NCI-H2107 treated with DMSO at 0.1 percent for 48 hours (cell line): ENCODE results near the gene SCLY.

ENCODE experiments used
- DNase-seq: peaks from one replicate; lab custom pipeline; 2025; ENCODE audit not compliant: unreplicated experiment; lab: John Stamatoyannopoulos, UW

The SCLY gene

DNA sequence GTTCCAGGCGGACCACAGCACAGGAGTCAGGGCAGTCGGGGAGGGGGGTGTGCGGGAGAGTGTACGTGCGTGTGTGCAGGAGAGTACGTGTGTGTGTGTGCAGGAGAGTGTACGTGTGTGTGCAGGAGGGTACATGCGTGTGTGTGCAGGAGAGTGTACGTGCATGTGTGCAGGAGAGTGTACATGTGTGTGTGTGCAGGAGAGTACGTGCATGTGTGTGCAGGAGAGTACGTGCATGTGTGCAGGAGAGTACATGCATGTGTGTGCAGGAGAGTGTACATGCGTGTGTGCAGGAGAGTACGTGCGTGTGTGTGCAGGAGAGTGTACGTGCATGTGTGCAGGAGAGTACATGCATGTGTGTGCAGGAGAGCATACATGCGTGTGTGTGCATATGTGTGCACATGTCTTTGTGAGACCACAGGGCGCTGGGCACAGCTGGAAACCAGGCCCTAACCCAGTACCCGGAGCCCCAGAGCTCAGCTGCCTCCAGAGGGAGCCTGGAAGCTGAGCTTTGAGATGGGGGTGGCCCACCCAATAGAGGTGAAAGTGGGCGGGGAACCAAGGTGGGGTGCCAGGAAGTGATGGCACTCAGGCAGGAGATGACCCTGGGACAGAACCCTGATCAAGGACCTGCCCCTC is 63.8 kb downstream of the SCLY start:
- no peak for DNase-seq

DNA sequence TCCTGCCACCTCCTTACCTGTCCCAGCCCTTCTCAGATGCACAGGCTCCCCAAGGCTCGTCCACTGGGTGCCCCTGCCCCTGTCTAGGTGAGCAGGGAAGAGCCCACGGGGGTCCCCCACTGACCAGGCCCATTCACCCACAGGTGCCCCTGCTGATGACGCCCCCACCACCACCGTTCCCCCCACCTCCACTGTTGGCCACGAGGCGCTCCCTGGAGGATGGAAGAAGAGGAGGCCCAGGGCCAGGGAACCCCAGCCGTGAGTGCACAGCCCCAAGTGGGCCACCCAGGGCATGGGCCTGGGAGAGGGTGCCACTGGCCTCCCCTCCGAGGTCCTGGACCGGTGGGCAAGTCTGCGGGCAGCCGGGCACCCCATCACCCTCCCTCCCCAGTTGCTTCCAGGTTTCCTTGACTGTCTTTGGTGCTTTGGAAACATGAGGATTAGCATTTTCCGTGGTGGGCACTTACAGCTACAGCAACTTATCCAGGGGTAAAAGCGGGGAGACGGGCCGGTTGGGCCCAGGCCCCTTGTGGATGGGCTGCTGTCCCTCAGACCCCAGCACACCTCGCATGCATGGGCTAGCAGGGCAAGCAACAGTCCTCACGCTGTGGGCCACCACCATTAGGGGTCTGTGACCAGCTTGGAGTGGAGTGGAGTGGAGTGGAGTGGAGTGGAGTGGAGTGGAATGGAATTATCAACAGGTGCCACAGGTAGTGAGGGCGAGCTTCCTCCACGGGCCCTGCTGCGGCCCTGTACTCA is 64.5 kb downstream of the SCLY start:
- no peak for DNase-seq

DNA sequence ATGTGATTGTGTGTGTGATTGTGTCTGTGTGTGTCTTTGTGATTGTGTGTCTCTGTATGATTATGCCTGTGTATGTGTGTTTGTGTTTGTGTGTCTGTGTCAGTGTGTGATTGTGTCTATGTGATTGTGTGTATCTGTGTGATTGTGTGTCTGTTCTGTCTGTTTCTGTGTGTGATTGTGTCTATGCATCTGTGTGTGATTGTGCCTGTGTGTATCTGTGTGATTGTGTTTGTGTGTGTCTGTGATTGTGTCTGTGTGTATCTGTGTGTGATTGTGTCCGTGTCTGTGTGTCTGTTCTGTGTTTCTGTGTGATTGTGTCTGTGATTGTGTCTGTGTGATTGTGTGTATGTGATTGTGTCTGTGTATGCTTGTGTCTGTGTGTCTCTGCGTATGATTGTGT is 65.5 kb downstream of the SCLY start:
- DNase-seq, result no peak

DNA sequence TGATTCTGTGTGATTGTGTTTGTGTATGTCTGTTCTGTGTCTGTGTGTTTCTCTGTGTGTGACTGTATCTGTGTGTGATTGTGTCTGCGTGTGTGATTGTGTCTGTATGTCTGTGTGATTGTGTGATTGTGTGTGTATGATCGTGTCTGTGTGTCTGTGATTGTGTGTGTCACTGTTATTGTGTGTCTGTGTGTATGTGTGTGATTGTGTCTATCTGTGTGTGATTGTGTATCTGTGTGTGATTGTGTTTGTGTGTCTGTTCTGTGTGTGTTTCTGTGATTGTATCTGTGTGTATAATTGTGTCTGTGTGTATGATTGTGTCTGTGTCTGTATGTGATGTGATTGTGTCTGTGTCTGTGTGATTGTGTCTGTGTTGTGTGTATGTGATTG is 66.0 kb downstream of the SCLY start:
- DNase-seq, result no peak

DNA sequence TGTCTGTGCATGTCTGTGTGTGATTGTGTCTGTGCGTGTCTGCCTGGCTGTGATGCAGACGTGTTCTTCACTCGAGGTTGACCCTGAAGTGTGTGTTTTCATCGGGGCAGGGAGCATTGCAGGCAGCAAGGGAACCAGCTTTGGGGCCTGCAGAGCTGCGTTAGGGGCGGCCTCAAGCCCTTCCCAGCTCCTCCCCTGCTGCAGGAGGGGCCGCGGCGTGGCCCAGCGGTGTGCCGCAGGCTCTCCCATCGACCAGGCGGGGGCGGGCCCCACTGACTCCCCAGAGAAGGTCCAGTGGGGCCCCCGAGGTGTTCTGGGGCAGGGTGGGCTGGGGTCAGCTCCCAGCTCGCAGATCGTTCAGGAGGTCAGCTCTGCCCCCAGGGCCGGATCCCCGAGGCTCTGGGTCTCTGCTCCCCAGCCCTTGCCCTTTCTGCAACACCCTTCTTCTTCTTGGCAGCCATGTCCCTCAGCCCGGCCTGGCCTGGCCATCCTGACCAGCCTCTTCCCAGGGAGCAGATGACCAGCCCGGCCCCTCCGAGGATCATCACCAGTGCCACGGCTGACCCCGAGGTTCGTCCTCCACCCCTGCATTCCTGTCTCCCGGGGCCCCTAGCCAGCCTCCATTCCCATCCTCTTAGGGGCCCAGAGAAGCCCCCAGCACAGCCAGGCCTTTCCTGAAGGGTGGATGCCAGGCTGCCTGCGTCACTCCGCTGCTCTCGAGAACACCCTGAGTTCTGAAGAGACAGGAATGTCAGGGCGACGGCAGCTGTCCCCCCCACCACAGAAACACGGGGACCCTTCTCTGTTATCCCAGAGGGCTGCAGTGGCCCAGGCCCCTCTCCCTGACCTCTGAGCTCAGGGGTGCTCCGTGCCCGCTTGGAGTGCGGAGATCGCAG is 66.6 kb downstream of the SCLY start:
- no peak for DNase-seq

DNA sequence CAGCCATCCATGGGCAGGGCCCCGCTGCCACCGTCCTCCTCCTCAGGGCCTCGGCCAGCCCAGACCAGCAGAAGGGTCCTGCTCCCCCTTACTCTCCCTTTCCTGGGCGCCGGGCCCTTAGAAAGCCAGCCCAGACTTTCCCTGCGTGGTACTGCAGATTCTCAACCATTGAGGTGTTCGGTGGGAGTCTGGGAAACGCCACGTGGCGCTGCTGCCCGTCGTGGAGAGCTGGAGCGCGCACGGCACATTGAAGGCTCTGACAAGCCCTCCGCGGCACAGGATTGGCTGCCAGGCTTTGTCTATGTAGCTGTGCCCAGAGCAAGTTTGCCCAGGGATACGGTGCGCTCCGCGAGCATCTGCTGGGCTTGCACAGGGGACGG is 67.2 kb downstream of the SCLY start:
- no peak for DNase-seq

DNA sequence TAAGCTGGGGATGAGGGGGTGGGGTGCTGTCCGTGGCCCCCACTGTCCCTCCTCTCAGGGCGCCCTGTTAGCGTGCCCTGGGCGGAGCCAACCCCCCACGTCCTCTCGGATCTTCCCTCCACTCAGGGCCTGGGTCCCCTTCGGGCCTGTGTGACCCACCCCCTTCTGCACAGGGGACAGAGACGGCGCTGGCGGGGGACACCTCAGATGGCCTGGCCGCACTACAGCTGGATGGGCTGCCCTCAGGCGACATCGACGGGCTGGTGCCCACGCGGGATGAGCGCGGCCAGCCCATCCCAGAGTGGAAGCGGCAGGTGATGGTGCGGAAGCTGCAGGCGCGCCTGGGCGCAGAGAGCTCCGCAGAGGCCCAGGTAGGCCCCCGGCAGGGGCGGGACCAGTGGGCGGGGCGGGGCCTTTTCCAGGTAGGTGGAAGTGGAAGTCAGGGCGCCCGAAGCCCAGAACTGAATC is 67.8 kb downstream of the SCLY start:
- no peak for DNase-seq

DNA sequence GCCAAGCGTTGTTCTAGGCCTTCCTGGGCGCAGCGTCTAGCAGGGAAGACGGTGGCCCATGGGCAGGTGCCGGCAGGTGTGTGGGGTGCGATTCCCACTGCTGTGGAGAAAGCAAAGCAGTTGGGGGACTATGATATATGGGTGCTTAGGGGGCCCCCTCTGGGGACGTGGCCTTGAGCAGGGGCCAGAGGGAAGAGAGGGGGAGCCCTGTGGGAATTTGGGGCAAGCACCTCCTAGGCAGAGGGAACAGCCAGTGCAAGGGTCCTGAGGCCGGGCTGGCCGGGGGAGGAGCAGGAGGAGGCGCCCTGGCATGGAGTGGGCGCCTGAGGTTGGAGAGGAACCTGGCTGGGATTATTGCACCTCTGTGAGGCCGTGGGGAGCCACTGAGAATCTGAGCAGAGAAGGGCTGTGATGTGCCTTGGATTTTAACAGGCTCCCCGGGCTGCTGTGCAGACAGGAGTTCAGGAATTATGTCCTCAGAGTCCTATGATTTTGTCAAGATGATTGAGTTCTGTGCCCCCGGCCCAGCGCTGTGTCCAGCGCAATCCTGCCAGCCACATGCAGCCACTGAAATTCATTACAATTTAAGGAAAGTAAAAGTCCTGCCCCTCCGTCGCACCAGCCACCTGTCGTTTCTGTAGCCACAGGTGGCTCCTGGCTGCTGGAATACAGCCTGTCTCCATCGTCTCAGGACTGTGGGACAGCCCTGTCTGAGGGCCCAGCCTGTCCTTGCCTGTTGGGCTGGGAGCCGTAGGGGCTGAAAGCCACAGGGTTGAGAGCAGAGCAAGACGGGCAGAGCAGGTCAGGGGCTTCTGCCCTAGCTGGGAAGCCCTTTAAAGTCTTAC is 68.6 kb downstream of the SCLY start:
- no peak for DNase-seq

DNA sequence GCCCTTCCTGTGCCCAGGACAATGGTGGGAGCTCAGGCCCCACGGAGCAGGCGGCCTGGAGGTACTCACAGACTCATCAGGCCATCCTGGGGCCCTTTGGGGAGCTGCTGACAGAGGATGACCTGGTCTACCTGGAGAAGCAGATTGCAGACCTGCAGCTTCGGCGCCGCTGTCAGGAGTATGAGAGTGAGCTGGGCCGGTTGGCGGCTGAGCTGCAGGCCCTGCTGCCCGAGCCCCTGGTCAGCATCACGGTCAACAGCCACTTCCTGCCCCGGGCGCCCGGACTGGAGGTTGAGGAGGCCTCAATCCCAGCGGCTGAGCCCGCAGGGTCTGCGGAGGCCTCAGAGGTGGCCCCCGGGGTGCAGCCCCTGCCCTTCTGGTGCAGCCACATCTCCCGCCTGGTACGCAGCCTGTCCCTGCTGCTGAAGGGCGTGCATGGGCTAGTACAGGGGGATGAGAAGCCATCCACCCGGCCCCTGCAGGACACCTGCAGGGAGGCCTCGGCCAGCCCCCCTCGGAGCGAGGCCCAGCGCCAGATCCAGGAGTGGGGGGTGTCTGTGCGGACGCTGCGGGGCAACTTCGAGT is 69.4 kb downstream of the SCLY start:
- no peak for DNase-seq

DNA sequence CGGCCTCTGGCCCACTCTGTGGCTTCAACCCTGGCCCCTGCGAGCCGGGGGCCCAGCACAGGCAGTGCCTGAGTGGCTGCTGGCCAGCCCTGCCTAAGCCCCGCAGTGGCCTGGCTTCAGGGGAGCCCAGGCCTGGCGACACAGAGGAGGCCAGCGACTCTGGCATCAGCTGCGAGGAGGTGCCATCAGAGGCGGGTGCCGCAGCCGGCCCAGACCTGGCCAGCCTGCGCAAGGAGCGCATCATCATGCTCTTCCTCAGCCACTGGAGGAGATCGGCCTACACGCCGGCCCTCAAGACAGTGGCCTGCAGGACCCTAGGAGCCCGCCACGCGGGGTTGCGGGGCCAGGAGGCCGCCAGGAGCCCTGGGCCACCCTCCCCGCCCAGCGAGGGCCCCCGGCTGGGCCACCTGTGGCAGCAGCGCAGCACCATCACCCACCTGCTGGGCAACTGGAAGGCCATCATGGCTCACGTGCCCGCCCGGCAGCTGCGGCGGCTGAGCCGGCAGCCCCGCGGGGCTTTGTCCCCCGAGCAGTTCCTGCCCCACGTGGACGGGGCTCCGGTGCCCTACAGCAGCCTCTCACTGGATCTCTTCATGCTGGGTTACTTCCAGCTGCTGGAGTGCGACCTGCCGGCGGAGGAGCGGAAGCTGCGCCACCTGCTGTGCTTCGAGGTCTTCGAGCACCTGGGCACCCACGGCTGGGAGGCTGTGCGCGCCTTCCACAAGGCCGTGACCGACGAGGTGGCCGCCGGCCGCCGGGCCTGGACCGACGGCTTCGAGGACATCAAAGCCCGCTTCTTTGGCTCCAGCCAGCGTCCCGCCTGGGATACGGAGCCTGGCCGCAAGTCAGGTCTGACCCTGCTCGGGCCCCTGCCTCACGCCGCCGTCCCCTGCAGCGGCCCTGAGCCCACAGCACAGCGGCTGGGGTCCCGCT is 70.2 kb downstream of the SCLY start:
- DNase-seq, result no peak

DNA sequence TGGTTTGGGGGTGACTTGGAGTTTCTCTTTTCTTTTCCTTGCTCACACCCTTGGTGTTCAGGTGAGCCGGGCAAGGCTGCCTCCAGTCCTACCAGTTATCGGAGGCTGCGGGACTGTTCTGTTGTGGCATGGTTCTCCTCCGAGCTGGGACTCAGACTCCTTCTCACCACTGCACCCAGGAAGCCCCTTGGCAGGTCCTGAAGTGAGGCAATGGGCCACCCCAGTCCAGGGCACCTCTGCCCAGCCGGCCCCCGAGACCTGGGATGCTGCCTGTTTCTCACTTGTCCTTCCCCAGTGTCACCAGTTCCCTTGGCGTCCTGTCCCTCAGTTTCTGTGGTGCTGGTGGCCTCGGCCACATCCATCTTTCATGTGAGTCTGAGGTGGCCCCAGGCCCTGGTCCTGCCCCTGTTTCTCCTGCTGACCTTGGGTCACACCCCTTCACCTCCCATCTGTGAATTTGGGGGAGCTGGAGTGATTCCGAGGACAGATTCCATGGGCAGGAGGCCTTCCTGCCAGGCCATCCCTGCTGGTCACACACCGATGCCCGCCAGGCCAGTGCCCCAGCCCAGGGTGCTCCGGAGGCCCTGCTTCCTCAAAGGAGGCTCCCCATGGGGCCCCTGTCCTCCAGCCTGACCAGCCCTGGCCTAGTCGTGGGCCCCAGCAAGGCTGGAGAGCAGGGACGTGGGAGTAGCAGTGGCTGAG is 71.1 kb downstream of the SCLY start:
- no peak for DNase-seq

DNA sequence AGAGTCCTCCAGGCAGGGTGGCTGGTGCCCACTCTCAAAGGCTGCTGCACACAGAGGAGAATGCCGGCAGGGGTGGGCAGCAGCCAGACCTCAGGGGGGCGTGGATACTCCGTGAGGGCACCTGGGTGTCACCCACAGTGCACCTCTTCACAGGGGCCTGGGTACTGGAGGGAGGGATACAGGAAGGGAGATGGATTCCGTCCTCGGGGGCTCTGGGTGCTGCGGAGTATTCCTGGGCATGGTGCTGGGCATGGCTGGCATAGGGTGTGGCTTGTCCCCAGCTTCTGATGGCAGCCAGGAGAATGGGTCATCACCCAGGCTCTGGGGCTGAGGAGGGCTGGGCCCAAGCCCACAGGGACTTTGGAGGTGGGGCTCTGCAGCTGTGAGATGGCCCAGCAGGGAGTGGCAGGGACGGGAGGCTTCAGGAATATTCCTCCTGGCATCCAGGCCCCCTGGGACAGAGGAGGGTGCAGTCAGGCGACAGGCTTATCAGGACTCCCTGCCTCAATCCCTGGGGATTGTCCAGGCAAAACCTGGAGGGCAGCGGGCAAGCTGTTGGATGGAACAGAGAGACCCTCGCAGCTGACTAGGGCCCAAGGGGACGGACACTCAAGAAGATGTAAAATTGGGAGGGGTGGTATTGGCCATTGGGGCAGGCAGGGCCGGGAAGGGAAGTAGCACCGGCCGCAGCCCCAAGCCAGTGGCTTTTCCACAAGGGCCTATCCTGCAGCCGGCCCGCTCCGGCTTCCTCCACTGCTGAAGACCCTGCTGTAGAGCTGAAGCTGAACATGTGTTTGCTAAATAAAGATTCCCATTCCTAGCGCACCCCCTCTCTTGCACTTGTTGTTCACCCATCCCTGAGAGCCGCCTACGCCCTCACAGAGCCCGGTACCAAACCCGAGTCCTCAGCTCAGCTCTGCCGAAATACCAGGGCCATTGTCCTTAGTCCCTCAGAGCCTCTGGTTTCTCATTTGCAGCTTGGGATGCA is 72.0 kb downstream of the SCLY start:
- no peak for DNase-seq

DNA sequence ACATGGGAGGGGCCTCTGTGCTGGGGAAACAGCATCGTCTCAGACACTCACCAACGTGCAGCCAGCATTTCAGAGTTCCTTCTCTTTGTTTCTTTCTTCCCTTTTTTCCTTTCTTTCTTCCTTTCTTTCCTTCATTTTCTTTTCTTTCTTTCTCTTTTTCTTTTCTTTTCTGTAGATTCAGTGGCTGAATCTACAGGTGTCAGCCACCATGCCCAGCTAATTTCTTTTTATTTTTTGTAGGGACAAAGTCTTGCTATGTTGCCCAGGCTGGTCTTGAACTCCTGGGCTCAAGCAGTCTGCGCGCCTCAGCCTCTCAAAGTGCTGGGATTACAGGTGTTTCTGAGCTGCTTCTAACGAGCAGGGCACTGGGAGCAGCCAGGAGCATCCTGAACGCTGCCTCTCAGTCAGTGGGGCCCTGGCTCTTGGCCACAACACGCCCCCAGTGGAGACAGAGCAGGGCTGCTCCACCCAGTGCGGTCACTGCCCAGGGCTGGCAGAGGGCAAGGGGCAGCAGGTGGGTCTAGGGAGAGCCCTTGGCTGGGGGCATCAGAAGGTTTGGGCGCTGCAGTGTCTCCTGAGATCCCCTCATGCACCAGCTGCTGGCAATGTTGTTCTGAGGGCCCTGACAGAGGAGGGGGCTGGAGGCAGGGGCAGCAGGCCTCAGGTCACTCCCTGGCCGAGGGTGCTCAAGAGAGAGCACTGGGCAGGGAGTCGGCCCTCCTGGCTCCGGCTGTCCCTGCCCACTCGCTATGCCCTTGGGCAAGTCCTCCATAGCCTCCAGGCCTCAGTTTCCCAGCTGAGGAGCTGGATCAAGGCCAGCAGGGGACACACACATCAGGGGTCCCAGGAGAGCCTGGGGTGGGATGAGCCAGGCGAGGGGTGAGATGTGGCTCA is 72.9 kb downstream of the SCLY start:
- DNase-seq, result no peak

DNA sequence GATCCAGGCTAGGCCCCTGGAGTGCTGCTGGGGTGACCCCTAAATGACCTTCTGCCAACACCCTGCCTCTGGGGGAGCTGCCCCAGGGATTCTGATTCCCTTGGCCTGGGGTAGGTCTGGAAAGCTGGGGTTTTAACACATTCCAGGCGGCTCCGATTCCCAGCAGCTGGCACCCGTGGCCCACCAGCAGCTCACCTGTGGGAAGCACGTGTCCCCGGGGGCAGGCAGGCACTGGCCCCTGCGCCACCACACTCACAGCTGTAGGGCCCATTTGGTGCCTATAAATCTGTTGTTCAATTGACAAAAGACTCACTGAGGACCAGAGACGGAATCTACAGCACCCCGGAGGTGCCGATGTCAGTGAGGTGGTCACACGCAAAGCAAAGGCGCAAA is 73.6 kb downstream of the SCLY start:
- DNase-seq, result no peak

DNA sequence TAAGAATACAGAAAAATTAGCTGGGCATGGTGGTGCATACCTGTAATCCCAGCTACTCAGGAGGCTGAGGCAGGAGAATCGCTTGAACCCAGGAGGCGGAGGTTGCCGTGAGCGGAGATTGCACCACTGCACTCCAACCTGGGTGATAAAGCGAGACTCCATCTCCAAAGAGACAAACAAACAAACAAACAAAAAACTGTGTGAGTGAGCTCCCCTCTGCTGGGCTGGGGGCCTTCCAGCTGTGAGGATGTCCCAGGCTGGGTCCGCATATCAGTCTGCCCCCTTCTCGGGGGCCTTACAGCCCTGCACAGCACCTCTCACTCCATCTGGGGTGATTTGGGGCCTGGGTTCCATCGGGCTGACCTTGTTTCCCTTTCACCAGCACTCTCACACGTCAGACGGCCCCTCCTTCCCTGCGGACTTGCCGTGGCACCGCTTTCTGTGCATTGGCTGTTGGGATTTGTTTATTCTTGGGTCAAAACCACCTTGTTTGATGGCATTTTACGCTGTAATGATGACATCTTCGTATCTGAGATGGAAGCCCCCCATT is 74.9 kb downstream of the SCLY start:
- no peak for DNase-seq

DNA sequence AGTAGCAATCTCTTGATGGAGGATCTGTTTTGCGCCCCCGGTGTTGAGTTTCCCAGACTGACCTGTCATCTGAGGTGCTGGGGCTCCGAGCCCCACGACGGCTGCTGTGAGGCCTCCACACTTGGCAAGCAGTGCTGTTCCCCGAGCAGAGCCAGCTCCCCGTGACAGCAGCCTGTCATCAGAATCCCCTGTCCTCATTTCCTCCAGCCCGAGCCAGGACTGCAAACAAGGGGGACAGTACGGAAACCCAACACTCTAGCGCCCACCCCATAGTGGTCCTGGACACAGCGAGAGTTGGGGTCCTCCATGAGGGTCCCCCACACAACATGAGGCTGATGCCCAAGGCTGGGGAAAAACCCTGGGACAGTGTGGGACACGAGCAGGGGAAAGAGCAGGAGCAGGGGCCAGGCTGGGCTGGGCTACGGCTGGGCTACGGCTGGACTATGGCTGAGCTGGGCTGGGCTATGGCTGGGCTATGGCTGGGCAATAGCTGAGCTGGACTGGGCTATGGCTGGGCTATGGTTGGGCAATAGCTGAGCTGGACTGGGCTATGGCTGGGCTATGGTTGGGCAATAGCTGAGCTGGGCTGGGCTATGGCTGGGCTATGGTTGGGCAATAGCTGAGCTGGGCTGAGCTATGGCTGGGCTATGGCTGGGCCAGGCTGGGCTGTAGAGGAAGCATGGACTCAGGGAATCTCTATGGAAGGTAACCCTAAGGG is 76.2 kb downstream of the SCLY start:
- DNase-seq, result no peak
